ENCODE results near the gene ELAVL2.

DNA sequence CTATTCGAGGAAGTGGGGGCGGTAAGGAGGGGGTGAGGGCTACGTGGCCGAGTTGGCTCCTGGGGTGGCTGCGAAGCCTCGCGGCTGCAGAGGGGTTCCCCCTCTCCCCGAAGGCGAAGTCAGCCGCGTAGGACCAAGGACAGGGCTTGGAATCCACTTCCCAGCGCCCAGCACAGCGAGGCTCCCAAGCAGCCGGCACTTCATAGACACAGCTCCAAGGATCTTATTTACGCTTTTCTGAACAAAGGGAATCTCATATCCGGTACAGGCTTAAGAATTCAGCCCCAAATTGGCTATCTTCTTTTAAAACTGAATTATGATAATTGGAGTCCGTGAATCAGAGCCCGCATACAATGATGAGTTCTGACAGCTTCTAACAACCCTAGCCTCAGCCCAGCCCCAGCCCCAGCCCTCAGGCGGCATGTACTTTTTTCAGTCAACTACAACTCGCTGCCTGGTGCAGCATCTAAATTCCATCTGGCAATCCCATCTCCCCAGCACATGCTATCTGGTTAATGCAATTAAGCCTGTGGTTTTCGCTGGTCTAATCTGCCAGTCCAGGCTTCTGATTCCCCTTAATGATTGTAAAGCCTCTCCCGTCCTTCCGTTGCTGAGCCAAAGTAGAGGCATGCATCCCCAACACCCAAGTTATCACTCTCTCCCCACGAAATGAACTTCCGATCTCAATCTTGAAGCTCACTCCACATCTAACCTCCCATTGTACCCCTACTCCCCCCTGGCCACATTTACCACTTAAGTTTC is 1.0 kb downstream of the ELAVL2 start:
- TF ChIP-seq, protein P1, sequence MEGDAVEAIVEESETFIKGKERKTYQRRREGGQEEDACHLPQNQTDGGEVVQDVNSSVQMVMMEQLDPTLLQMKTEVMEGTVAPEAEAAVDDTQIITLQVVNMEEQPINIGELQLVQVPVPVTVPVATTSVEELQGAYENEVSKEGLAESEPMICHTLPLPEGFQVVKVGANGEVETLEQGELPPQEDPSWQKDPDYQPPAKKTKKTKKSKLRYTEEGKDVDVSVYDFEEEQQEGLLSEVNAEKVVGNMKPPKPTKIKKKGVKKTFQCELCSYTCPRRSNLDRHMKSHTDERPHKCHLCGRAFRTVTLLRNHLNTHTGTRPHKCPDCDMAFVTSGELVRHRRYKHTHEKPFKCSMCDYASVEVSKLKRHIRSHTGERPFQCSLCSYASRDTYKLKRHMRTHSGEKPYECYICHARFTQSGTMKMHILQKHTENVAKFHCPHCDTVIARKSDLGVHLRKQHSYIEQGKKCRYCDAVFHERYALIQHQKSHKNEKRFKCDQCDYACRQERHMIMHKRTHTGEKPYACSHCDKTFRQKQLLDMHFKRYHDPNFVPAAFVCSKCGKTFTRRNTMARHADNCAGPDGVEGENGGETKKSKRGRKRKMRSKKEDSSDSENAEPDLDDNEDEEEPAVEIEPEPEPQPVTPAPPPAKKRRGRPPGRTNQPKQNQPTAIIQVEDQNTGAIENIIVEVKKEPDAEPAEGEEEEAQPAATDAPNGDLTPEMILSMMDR (IDR thresholded peaks at IDR 0.05): no peak
- TF ChIP-seq POLR2AphosphoS5 (IDR thresholded peaks at IDR 0.05): no peak
